Activated CD8-positive, alpha-beta memory T cell treated with anti-CD3 and anti-CD28 coated beads, Interleukin-2, amount 50 U/mL, for 1 hour (primary cell): Measurements from ENCODE around the gene MTMR12.

Experiments used
- DNase-seq: peaks from one replicate; pipeline ENCODE4 v3.0.0-alpha.2; 2020; ENCODE audit errors: extremely low read depth

MTMR12 gene

GRCh38 chr5:32190095-32190494 is 122.6 kb downstream of the MTMR12 start:
- DNase-seq: no peak

GRCh38 chr5:32187675-32188074 is 125.1 kb downstream of the MTMR12 start:
- DNase-seq: no peak

- DNase-seq: no peak
Observed at GRCh38 chr5:32182463-32183063, 130.2 kb downstream of the MTMR12 start.
